H9 (cell line): ENCODE results near the gene DUSP16. TPM values are rescaled to one million over a fixed set of nuclear protein-coding genes. Genes with fewer than 3 reads are reported as not detected.
A peak's percentile ranks its signal among the peaks of the same experiment; 100 is the strongest.

ENCODE experiments used
- DNase-seq: peaks from one replicate; pipeline ENCODE4 v3.0.0-alpha.2; 2017
- H2AFZ ChIP-seq: one replicate; pipeline ENCODE4 v1.6.1; 2013; ENCODE audit warnings: mild to moderate bottlenecking, low read length, control low read depth, moderate library complexity
- H2AK5ac ChIP-seq: 2 replicates; pipeline ENCODE4 v1.6.1; 2013; ENCODE audit warnings: low read length, control low read depth, mixed read lengths; ENCODE audit not compliant: insufficient read length
- H2BK120ac ChIP-seq: one replicate; pipeline ENCODE4 v1.6.1; 2013; ENCODE audit warnings: low read depth, mild to moderate bottlenecking, low read length, control low read depth, inconsistent platforms; ENCODE audit not compliant: poor library complexity, severe bottlenecking
- H2BK12ac ChIP-seq: 2 replicates; pipeline ENCODE4 v1.6.1; 2013; ENCODE audit warnings: low read length, control low read depth, mixed read lengths, low read depth; ENCODE audit not compliant: insufficient read length
- H2BK15ac ChIP-seq: 2 replicates; pipeline ENCODE4 v1.6.1; 2013; ENCODE audit warnings: low read depth, low read length, control low read depth
- H2BK20ac ChIP-seq: one replicate; pipeline ENCODE4 v1.6.1; 2013; ENCODE audit warnings: low read depth, mild to moderate bottlenecking, low read length, control low read depth, inconsistent platforms; ENCODE audit not compliant: poor library complexity, severe bottlenecking
- H2BK5ac ChIP-seq: 2 replicates; pipeline ENCODE4 v1.6.1; 2013; ENCODE audit warnings: low read length, control low read depth, mixed read lengths; ENCODE audit not compliant: insufficient read length
- H3K14ac ChIP-seq: 2 replicates; pipeline ENCODE4 v1.6.1; 2013; ENCODE audit warnings: low read length, control low read depth; ENCODE audit not compliant: insufficient read depth
- H3K18ac ChIP-seq: 2 replicates; pipeline ENCODE4 v1.6.1; 2013; ENCODE audit warnings: low read depth, mild to moderate bottlenecking, mixed read lengths, low read length, control low read depth; ENCODE audit not compliant: insufficient read length
- H3K23ac ChIP-seq: 2 replicates; pipeline ENCODE4 v1.6.1; 2013; ENCODE audit warnings: low read length, control low read depth, mixed read lengths, low read depth; ENCODE audit not compliant: insufficient read length
- H3K23me2 ChIP-seq: 2 replicates; pipeline ENCODE4 v1.6.1; 2013; ENCODE audit warnings: low read depth, mild to moderate bottlenecking, mixed read lengths, low read length, control low read depth; ENCODE audit not compliant: insufficient read length, poor library complexity, severe bottlenecking
- H3K27ac ChIP-seq: 2 replicates; pipeline ENCODE4 v1.5.1; 2013; ENCODE audit warnings: low read length, control low read depth, mixed read lengths, low read depth; ENCODE audit not compliant: insufficient read length
- H3K27me3 ChIP-seq: 2 replicates; pipeline ENCODE4 v1.6.1; 2013; ENCODE audit warnings: low read length, control low read depth, inconsistent platforms; ENCODE audit not compliant: insufficient read depth
- H3K4ac ChIP-seq: 2 replicates; pipeline ENCODE4 v1.6.1; 2013; ENCODE audit warnings: low read depth, mild to moderate bottlenecking, control low read depth, inconsistent platforms, low read length, moderate library complexity
- H3K4me1 ChIP-seq: 2 replicates; pipeline ENCODE4 v1.6.1; 2013; ENCODE audit warnings: low read length, control low read depth, inconsistent platforms; ENCODE audit not compliant: insufficient read depth
- H3K4me2 ChIP-seq: 2 replicates; pipeline ENCODE4 v1.6.1; 2013; ENCODE audit warnings: low read length, control low read depth, mixed read lengths; ENCODE audit not compliant: insufficient read length, insufficient read depth
- H3K56ac ChIP-seq: 2 replicates; pipeline ENCODE4 v1.6.1; 2013; ENCODE audit warnings: low read depth, mild to moderate bottlenecking, mixed read lengths, low read length, control low read depth; ENCODE audit not compliant: insufficient read length
- H3K79me1 ChIP-seq: 2 replicates; pipeline ENCODE4 v1.6.1; 2013; ENCODE audit warnings: low read depth, mild to moderate bottlenecking, moderate library complexity, low read length, control low read depth, inconsistent platforms; ENCODE audit not compliant: insufficient read depth, poor library complexity, severe bottlenecking
- H3K79me2 ChIP-seq: 2 replicates; pipeline ENCODE4 v1.6.1; 2013; ENCODE audit warnings: low read length, control low read depth, inconsistent platforms; ENCODE audit not compliant: insufficient read depth
- H3K9ac ChIP-seq: 2 replicates; pipeline ENCODE4 v1.6.1; 2013; ENCODE audit warnings: low read length, control low read depth, mixed read lengths; ENCODE audit not compliant: insufficient read length; ENCODE audit errors: extremely low read depth
- H3K9me3 ChIP-seq: one replicate; pipeline ENCODE4 v1.6.1; 2013; ENCODE audit warnings: low read depth, low read length, inconsistent platforms; ENCODE audit not compliant: control insufficient read depth
- H3T11ph ChIP-seq: one replicate; pipeline ENCODE4 v1.6.1; 2013; ENCODE audit warnings: mild to moderate bottlenecking, low read length, control low read depth, inconsistent platforms
- H4K20me1 ChIP-seq: one replicate; pipeline ENCODE4 v1.6.1; 2013; ENCODE audit not compliant: control insufficient read depth, insufficient read length, insufficient read depth
- H4K5ac ChIP-seq: 2 replicates; pipeline ENCODE4 v1.6.1; 2013; ENCODE audit warnings: low read depth, mild to moderate bottlenecking, mixed read lengths, low read length, control low read depth; ENCODE audit not compliant: insufficient read length
- H4K8ac ChIP-seq: replicated peaks from 2 replicates; pipeline ENCODE4 v1.6.1; 2013; ENCODE audit warnings: low read length, control low read depth, mixed read lengths, low read depth; ENCODE audit not compliant: insufficient read length
- H4K91ac ChIP-seq: 2 replicates; pipeline ENCODE4 v1.6.1; 2013; ENCODE audit warnings: low read depth, mild to moderate bottlenecking, moderate library complexity, mixed read lengths, low read length, control low read depth; ENCODE audit not compliant: insufficient read length
- H3K27ac Mint-ChIP-seq, 3 experiments: 2 replicates in 2 of 3; 3 replicates in 1 of 3; pipeline ENCODE4 v1.8.0; 2020 to 2021; ENCODE audit warnings: mixed read lengths in 3 of 3, mild to moderate bottlenecking in 1 of 3, moderate library complexity in 1 of 3
- H3K27me3 Mint-ChIP-seq: 2 replicates; pipeline ENCODE4 v1.8.0; 2021; ENCODE audit warnings: low read depth, mild to moderate bottlenecking, moderate library complexity, mixed read lengths
- H3K36me3 Mint-ChIP-seq, 3 experiments: 2 replicates in 2 of 3; 3 replicates in 1 of 3; pipeline ENCODE4 v1.8.0; 2020 to 2021; ENCODE audit warnings: low read depth in 3 of 3, mixed read lengths in 3 of 3; ENCODE audit not compliant: insufficient read depth in 1 of 3
- H3K4me1 Mint-ChIP-seq, 2 experiments: 2 replicates each; pipeline ENCODE4 v1.8.0; 2020; ENCODE audit warnings: mixed read lengths in 2 of 2
- H3K4me3 Mint-ChIP-seq, 2 experiments: 2 replicates in 1 of 2; 3 replicates in 1 of 2; pipeline ENCODE4 v1.8.0; 2020 to 2021; ENCODE audit warnings: mild to moderate bottlenecking in 2 of 2, mixed read lengths in 2 of 2, moderate library complexity in 1 of 2
- H3K9me3 Mint-ChIP-seq, 2 experiments: 2 replicates in 1 of 2; 3 replicates in 1 of 2; pipeline ENCODE4 v1.8.0; 2020; ENCODE audit warnings: mild to moderate bottlenecking in 2 of 2, mixed read lengths in 2 of 2, moderate library complexity in 1 of 2
- WGBS: extraction: QIAGEN DNeasy Blood & Tissue Kit; methylation state at CpG from one replicate; pipeline ENCODE4 v1.1.7; 2013; ENCODE audit warnings: missing lambda C conversion rate, low lambda C conversion rate, mixed read lengths; ENCODE audit not compliant: insufficient read length; ENCODE audit errors: extremely low coverage; 5-methylcytosine and 5-hydroxymethylcytosine counted together
- total RNA-seq: library from RNA; stranded (reverse); gene quantifications from 2 replicates; pipeline ENCODE4 v1.2.1, GENCODE V29; 2021
- TF ChIP-seq, protein P1 (sequence below): fragments of 200-600 bp; sonication (generic); conservative IDR thresholded peaks from 3 replicates; pipeline ENCODE4 v1.8.0; 2021; ENCODE audit warnings: antibody characterized with exemption, mild to moderate bottlenecking

Gene DUSP16
- total RNA-seq, 1 experiment from 2014 or later: 64.0 TPM

DNA sequence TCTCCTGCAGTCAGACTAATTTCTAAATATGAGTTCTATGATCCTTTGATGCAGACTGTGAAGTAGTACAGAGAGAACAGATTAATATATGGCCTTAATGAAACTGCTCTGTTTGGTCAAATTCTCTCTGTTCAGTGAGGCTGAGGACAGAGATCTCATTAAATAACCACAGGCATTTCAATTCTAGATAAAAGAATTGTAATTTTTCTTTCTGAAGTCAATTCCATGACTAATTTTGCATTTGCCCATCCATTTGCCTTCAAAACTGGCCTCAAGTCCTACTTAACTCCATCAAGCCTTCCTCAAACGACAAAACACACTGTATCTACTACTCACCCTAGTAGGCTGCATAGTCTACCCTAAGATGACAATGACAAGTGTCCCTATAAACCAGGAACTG lies 67.1 kb downstream of the DUSP16 start:
- H2BK12ac ChIP-seq: no peak overlapping the region
- H3K79me2 ChIP-seq: peaks cover 3% of the 10 kb centered on the region; the same call in 1 of the 2 replicates
- H4K91ac ChIP-seq: no peak overlapping the region
- no peaks in the 10 kb centered on the region for H3K4me1 ChIP-seq
- no peak overlapping the region for H3K56ac ChIP-seq
- H3K23me2 ChIP-seq: no peaks in the 10 kb centered on the region
- no peak overlapping the region for H2AK5ac ChIP-seq
- WGBS: no CpG with 5 or more reads among the region's 1 CpG
- Mint-ChIP-seq H3K4me3 (no peak overlapping the region), H3K36me3 (peaks cover 3 to 15% (median 11%) of the 10 kb centered on the region in 3 experiments; a peak in 5 of 7 replicates), H3K27ac (peak overlapping the region in 1 of 3 experiments; percentile 10; a peak in 1 of 7 replicates), H3K4me1 (peaks cover 22 to 29% of the 10 kb centered on the region in 2 experiments), H3K9me3 (no peaks in the 10 kb centered on the region), H3K27me3 (no peaks in the 10 kb centered on the region)
- H3K79me1 ChIP-seq: peaks cover 5% of the 10 kb centered on the region
- H3K18ac ChIP-seq: no peak overlapping the region
- no peak overlapping the region for H3K4ac ChIP-seq
- H4K20me1 ChIP-seq: no peaks in the 10 kb centered on the region
- H3K23ac ChIP-seq: no peak overlapping the region
- H2BK120ac ChIP-seq: no peak overlapping the region
- no peak overlapping the region for H2BK15ac ChIP-seq
- H3T11ph ChIP-seq: no peak overlapping the region
- no peak overlapping the region for H3K4me2 ChIP-seq
- no peak overlapping the region for H3K27ac ChIP-seq
- H3K14ac ChIP-seq: no peak overlapping the region
- TF ChIP-seq, protein P1, sequence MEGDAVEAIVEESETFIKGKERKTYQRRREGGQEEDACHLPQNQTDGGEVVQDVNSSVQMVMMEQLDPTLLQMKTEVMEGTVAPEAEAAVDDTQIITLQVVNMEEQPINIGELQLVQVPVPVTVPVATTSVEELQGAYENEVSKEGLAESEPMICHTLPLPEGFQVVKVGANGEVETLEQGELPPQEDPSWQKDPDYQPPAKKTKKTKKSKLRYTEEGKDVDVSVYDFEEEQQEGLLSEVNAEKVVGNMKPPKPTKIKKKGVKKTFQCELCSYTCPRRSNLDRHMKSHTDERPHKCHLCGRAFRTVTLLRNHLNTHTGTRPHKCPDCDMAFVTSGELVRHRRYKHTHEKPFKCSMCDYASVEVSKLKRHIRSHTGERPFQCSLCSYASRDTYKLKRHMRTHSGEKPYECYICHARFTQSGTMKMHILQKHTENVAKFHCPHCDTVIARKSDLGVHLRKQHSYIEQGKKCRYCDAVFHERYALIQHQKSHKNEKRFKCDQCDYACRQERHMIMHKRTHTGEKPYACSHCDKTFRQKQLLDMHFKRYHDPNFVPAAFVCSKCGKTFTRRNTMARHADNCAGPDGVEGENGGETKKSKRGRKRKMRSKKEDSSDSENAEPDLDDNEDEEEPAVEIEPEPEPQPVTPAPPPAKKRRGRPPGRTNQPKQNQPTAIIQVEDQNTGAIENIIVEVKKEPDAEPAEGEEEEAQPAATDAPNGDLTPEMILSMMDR: no peak
- no peak overlapping the region for H4K8ac ChIP-seq
- no peak overlapping the region for H2BK5ac ChIP-seq
- no peaks in the 10 kb centered on the region for H3K9me3 ChIP-seq
- no peak overlapping the region for H2BK20ac ChIP-seq
- no peak for DNase-seq
- no peak overlapping the region for H2AFZ ChIP-seq
- no peaks in the 10 kb centered on the region for H3K27me3 ChIP-seq
- no peak overlapping the region for H4K5ac ChIP-seq
- no peak overlapping the region for H3K9ac ChIP-seq
